K562 (cell line): Measurements from ENCODE around the gene EPYC. TPM values are rescaled to one million over a fixed set of nuclear protein-coding genes. Genes with fewer than 3 reads are reported as not detected.

Experiments
- ATAC-seq: fragments of 200-7000 bp; cut with Tn5 transposase; 3 replicates; pipeline ENCODE4 v1.9.1; 2020; ENCODE audit warnings: moderate library complexity
- BruUV-seq: library from RNA; stranded (reverse); fragments of 400-500 nt; replicated peaks from 2 replicates; lab custom pipeline; 2021; lab: Mats Ljungman, UMichigan
- CTCF ChIA-PET: fragments of 300-600 bp; formaldehyde crosslinking; extraction: SDS; loops from one replicate; lab custom pipeline; 2021; ENCODE audit warnings: low intra/inter-chr PET ratio; lab: Yijun Ruan, JAX
- POLR2A ChIA-PET: fragments of 300-600, 350-650 bp; sonication (Branson Sonifier 250); formaldehyde crosslinking; extraction: SDS; loops from one replicate; lab custom pipeline; 2021; ENCODE audit warnings: antibody characterized with exemption, inconsistent platforms; lab: Yijun Ruan, JAX
- DNase-seq, 4 experiments: peaks; one replicate each; pipeline versions ENCODE4 v3.0.0 to v3.0.0-alpha.2; 2011 to 2018; ENCODE audit warnings: low spot score in 3 of 4, mixed read lengths in 3 of 4; ENCODE audit errors: extremely low read depth in 1 of 4
- FAIRE-seq: peaks from 2 replicates; lab custom pipeline; 2011; peaks lifted over from hg19 to GRCh38; lab: Jason Lieb, UNC
- H2AFZ ChIP-seq: 2 replicates; pipeline ENCODE4 v1.6.0; 2011; ENCODE audit warnings: low read depth, low read length, control low read depth, inconsistent platforms
- H3K27ac ChIP-seq: fragments of 200-600 bp; 3 replicates; pipeline ENCODE4 v1.8.0; 2011; ENCODE audit warnings: low read depth, mild to moderate bottlenecking, control low read depth, inconsistent platforms, low read length, moderate library complexity, mixed read lengths; ENCODE audit errors: extremely low read depth
- H3K27me3 ChIP-seq, 2 experiments: fragments of 300-600 bp in 1 of 2; 2 replicates in 1 of 2; 3 replicates in 1 of 2; pipeline versions ENCODE4 v1.6.0 to v1.8.0; 2011; ENCODE audit warnings: inconsistent platforms in 2 of 2, low read length in 2 of 2, mild to moderate bottlenecking in 1 of 2, mixed read lengths in 1 of 2, moderate library complexity in 1 of 2; ENCODE audit not compliant: control insufficient read depth in 2 of 2, insufficient read depth in 2 of 2
- H3K36me3 ChIP-seq: fragments of 300-600 bp; 3 replicates; pipeline ENCODE4 v1.8.0; 2011; ENCODE audit warnings: mild to moderate bottlenecking, low read length, inconsistent platforms; ENCODE audit not compliant: control insufficient read depth, insufficient read depth
- H3K4me1 ChIP-seq, 2 experiments: fragments of 200-600 bp in 1 of 2; replicated peaks in 1 of 2; 2 replicates in 1 of 2; 3 replicates in 1 of 2; pipeline versions ENCODE4 v1.5.1 to v1.8.0; 2011; ENCODE audit warnings: inconsistent platforms in 2 of 2, low read length in 2 of 2, mild to moderate bottlenecking in 1 of 2, mixed read lengths in 1 of 2, moderate library complexity in 1 of 2; ENCODE audit not compliant: control insufficient read depth in 2 of 2, insufficient read depth in 2 of 2
- H3K4me2 ChIP-seq: 2 replicates; pipeline ENCODE4 v1.6.1; 2011; ENCODE audit warnings: low read length, control low read depth, inconsistent platforms, mixed read lengths; ENCODE audit not compliant: insufficient read depth
- H3K4me3 ChIP-seq: fragments of 200-600 bp; sonication (generic), shearing (Covaris generic); 2 replicates; pipeline ENCODE4 v1.5.1; 2016; ENCODE audit warnings: control low read depth, inconsistent platforms
- H3K79me2 ChIP-seq: fragments of 200-600 bp; 3 replicates; pipeline ENCODE4 v1.8.0; 2011; ENCODE audit warnings: low read length, inconsistent platforms; ENCODE audit not compliant: control insufficient read depth, insufficient read depth
- H3K9ac ChIP-seq, 2 experiments: 2 replicates each; pipeline versions ENCODE4 v1.6.0 to v1.6.1; 2011; ENCODE audit warnings: low read depth in 2 of 2, low read length in 2 of 2, control low read depth in 1 of 2, inconsistent platforms in 1 of 2, mild to moderate bottlenecking in 1 of 2, mixed read lengths in 1 of 2; ENCODE audit not compliant: insufficient read depth in 1 of 2
- H3K9me1 ChIP-seq: one replicate; pipeline ENCODE4 v1.6.0; 2011; ENCODE audit warnings: inconsistent platforms, mild to moderate bottlenecking, low read length, moderate library complexity; ENCODE audit not compliant: control insufficient read depth, insufficient read depth
- H3K9me3 ChIP-seq: replicated peaks from 2 replicates; pipeline ENCODE4 v1.5.1; 2011; ENCODE audit warnings: low read depth, low read length, inconsistent platforms; ENCODE audit not compliant: control insufficient read depth, insufficient read depth
- H4K20me1 ChIP-seq: replicated peaks from 2 replicates; pipeline ENCODE4 v1.6.1; 2011; ENCODE audit warnings: low read length, inconsistent platforms, mixed read lengths; ENCODE audit not compliant: control insufficient read depth, insufficient read depth
- ASH1L ChIP-seq: fragments of 450-650 bp; IDR thresholded peaks from 2 replicates; pipeline ENCODE4 v1.6.1; 2018; ENCODE audit warnings: borderline replicate concordance, mild to moderate bottlenecking, low read depth; ENCODE audit not compliant: partially characterized antibody
- BRCA1 ChIP-seq, 2 experiments: fragments of 450-650 bp in 1 of 2; sonication (generic) in 1 of 2; formaldehyde crosslinking in 1 of 2; IDR thresholded peaks; 2 replicates each; pipeline versions ENCODE4 v1.5.0 to v1.6.1; 2017 to 2020; ENCODE audit warnings: mild to moderate bottlenecking in 1 of 2, missing genetic modification reagents in 1 of 2
- HNRNPL ChIP-seq: fragments of 200-400 bp; formaldehyde crosslinking; IDR thresholded peaks from 2 replicates; pipeline ENCODE4 v1.6.1; 2017; ENCODE audit warnings: low read depth, mild to moderate bottlenecking, low read length
- MLLT1 ChIP-seq, 2 experiments: fragments of 450-650 bp; IDR thresholded peaks; 2 replicates each; pipeline ENCODE4 v1.6.1; 2016
- NR0B1 ChIP-seq: fragments of 450-650 bp; IDR thresholded peaks from one replicate; pipeline ENCODE4 v1.6.1; 2018; ENCODE audit warnings: mild to moderate bottlenecking, moderate library complexity; ENCODE audit not compliant: partially characterized antibody
- RBBP5 ChIP-seq: fragments of 200-600 bp; sonication (generic); IDR thresholded peaks from 2 replicates; pipeline ENCODE4 v1.6.1; 2012; ENCODE audit warnings: borderline replicate concordance, mild to moderate bottlenecking, low read length, control low read depth, inconsistent platforms; ENCODE audit not compliant: insufficient read depth, poor library complexity, severe bottlenecking
- SIN3A ChIP-seq, 2 experiments: fragments of 150-350 bp in 1 of 2; IDR thresholded peaks; 2 replicates each; pipeline ENCODE4 v1.6.1; 2011 to 2016; ENCODE audit warnings: borderline replicate concordance in 2 of 2, low read depth in 2 of 2, low read length in 2 of 2, mild to moderate bottlenecking in 2 of 2, moderate library complexity in 2 of 2; ENCODE audit not compliant: control insufficient read depth in 1 of 2
- STAT5A ChIP-seq: IDR thresholded peaks from 2 replicates; pipeline ENCODE4 v1.6.1; 2012; ENCODE audit warnings: low read length, inconsistent platforms, borderline replicate concordance
- ZNF253 ChIP-seq: fragments of 250-450 bp; sonication (Bioruptor Pico); conservative IDR thresholded peaks from 2 replicates; pipeline ENCODE4 v1.6.1; 2021; ENCODE audit warnings: mild to moderate bottlenecking
- ZNF512 ChIP-seq: IDR thresholded peaks from 2 replicates; pipeline ENCODE4 v1.6.1; 2016; ENCODE audit warnings: missing genetic modification characterization, missing compliant biosample characterization
- ZNF707 ChIP-seq: fragments of 250-450 bp; sonication (Bioruptor Pico); conservative IDR thresholded peaks from 2 replicates; pipeline ENCODE4 v1.8.0; 2022; ENCODE audit warnings: inconsistent platforms, mild to moderate bottlenecking, moderate library complexity
- WGBS: fragments of 100-300 bp; shearing (Covaris generic); methylation state at CpG from one replicate; pipeline ENCODE4 v1.1.6; 2016; ENCODE audit warnings: low coverage, mixed read lengths; ENCODE audit not compliant: insufficient coverage; ENCODE audit errors: missing lambda C conversion rate; 5-methylcytosine and 5-hydroxymethylcytosine counted together
- in situ Hi-C: fragments of 300-500 bp; cut with MboI; formaldehyde crosslinking; loops from 4 replicates; pipeline ENCODE4 v1.15.0; 2018; ENCODE audit warnings: inconsistent platforms, mixed read lengths
- intact Hi-C: fragments of 100-400 bp; cut with micrococcal nuclease; formaldehyde crosslinking; loops from 2 replicates; pipeline ENCODE4 v1.14.2; 2022
- polyA plus RNA-seq, 8 experiments: library from polyadenylated mRNA; depleted of rRNA in 4 of 8; stranded (reverse) in 5 of 8; unstranded in 3 of 8; fragments of >200 nt; fragmentation: Nextera tagmentation in 2 of 8; fragmentation: Illumina TruSeq in 1 of 8; extraction: Ambion mirVana in 2 of 8; extraction: Trizol in 1 of 8; gene quantifications; 2 replicates each; pipeline versions ENCODE4 v1.2.1 to v1.2.3, GENCODE V29; 2011 to 2014; ENCODE audit warnings: inconsistent platforms in 1 of 8, missing spikeins in 1 of 8
- total RNA-seq, 7 experiments: library from RNA; depleted of rRNA in 6 of 7; stranded (reverse); fragments of >200 nt in 6 of 7; fragmentation: Illumina TruSeq in 2 of 7; extraction: Trizol in 2 of 7; gene quantifications; 2 replicates each; pipeline versions ENCODE4 v1.2.1 to v1.2.3, GENCODE V29; 2011 to 2021; ENCODE audit warnings: low replicate concordance in 1 of 7

The EPYC gene
- total and polyA plus RNA-seq, 9 of the 15 experiments (the other 6 are each of a cell fraction or from before 2014, with no cell fraction given): not detected

- Histone ChIP-seq H3K4me1 (no peaks in the 10 kb centered on the region), H3K9me3 (no peaks in the 10 kb centered on the region), H2AFZ (no peak overlapping the region), H3K79me2 (no peaks in the 10 kb centered on the region), H4K20me1 (no peaks in the 10 kb centered on the region), H3K27ac (no peak overlapping the region), H3K9me1 (no peaks in the 10 kb centered on the region), H3K36me3 (no peaks in the 10 kb centered on the region), H3K9ac (no peak overlapping the region), H3K4me2 (no peak overlapping the region), H3K27me3 (no peaks in the 10 kb centered on the region), H3K4me3 (no peak overlapping the region)
- BruUV-seq: no TSS peak
- ATAC-seq (no peak), FAIRE-seq (no peak), DNase-seq (no peak)
- intact Hi-C loops: no loop called here
- ChIA-PET POLR2A (no interaction called here), CTCF (no interaction called here)
- TF ChIP-seq HNRNPL (no peak), ASH1L (no peak), MLLT1 (IDR thresholded peaks at IDR 0.05) (no peak), ZNF707 (no peak)
- in situ Hi-C loops: no loop called here
These were observed 82.6 kb downstream of the EPYC start for GRCh38 chr12:90922145-90922627.

GRCh38 chr12:90921536-90921935 is 83.2 kb downstream of the EPYC start:
- Histone ChIP-seq H3K9ac (no peak overlapping the region), H3K27ac (no peak overlapping the region), H3K9me1 (no peaks in the 10 kb centered on the region), H3K36me3 (no peaks in the 10 kb centered on the region), H3K4me3 (no peak overlapping the region), H3K9me3 (no peaks in the 10 kb centered on the region), H3K27me3 (no peaks in the 10 kb centered on the region), H3K4me1 (no peaks in the 10 kb centered on the region), H4K20me1 (no peaks in the 10 kb centered on the region), H2AFZ (no peak overlapping the region), H3K79me2 (no peaks in the 10 kb centered on the region), H3K4me2 (no peak overlapping the region)
- FAIRE-seq: no peak
- POLR2A ChIA-PET: no interaction called here
- intact Hi-C loops (no loop called here), in situ Hi-C loops (no loop called here)
- 0% methylated on average over 1 of the region's 1 CpG for WGBS
- no peak for DNase-seq
- no TSS peak for BruUV-seq
- CTCF ChIA-PET: no interaction called here
- no peak for ATAC-seq
- TF ChIP-seq SIN3A (IDR thresholded peaks at IDR 0.05; ENCODE audit: borderline replicate concordance in 2 of 2, control insufficient read depth in 1 of 2, low read depth in 2 of 2, low read length in 2 of 2) (no peak), STAT5A (no peak), BRCA1 (IDR thresholded peaks at IDR 0.05) (no peak), BRCA1 (CRISPR knock-in tag; IDR thresholded peaks at IDR 0.05) (no peak), ZNF512 (no peak), RBBP5 (no peak), ZNF253 (CRISPR knock-in tag) (no peak), NR0B1 (no peak)
